Neutrophil (primary cell): ENCODE data around the gene ARHGAP21.

Experiments
- H3K27ac ChIP-seq: fragments of 200-600 bp; sonication (generic); 2 replicates; pipeline ENCODE4 v1.5.1; 2016; ENCODE audit warnings: mild to moderate bottlenecking, moderate library complexity
- H3K27me3 ChIP-seq: fragments of 200-600 bp; sonication (generic); 2 replicates; pipeline ENCODE4 v1.6.0; 2016; ENCODE audit warnings: mild to moderate bottlenecking
- H3K36me3 ChIP-seq: fragments of 200-600 bp; sonication (generic); 2 replicates; pipeline ENCODE4 v1.5.1; 2017
- H3K4me1 ChIP-seq, 2 experiments: fragments of 200-600 bp in 1 of 2; sonication (generic) in 1 of 2; 1 replicate in 1 of 2; 2 replicates in 1 of 2; pipeline versions ENCODE4 v1.5.1 to v1.6.1; 2013 to 2016; ENCODE audit warnings: low read depth in 1 of 2, low read length in 1 of 2, mild to moderate bottlenecking in 1 of 2, moderate library complexity in 1 of 2; ENCODE audit not compliant: control insufficient read depth in 1 of 2, insufficient read depth in 1 of 2
- H3K4me3 ChIP-seq, 2 experiments: fragments of 200-600 bp in 1 of 2; sonication (generic) in 1 of 2; 1 replicate in 1 of 2; 2 replicates in 1 of 2; pipeline ENCODE4 v1.5.1; 2013 to 2016; ENCODE audit warnings: low read depth in 1 of 2, low read length in 1 of 2, mild to moderate bottlenecking in 1 of 2, moderate library complexity in 1 of 2
- H3K9me3 ChIP-seq: fragments of 200-600 bp; sonication (generic); 2 replicates; pipeline ENCODE4 v1.5.1; 2016
- CTCF ChIP-seq: fragments of 200-600 bp; sonication (generic); IDR thresholded peaks from 2 replicates; pipeline ENCODE4 v1.5.1; 2016; ENCODE audit warnings: antibody characterized with exemption

ARHGAP21 gene

GRCh38 chr10:24606021-24606420, 117.7 kb downstream of the ARHGAP21 start:
- Histone ChIP-seq H3K4me1 (no peaks in the 10 kb centered on the region), H3K4me3 (no peak overlapping the region), H3K27ac (no peak overlapping the region), H3K36me3 (no peaks in the 10 kb centered on the region), H3K9me3 (no peaks in the 10 kb centered on the region), H3K27me3 (no peaks in the 10 kb centered on the region)
- no peak for TF ChIP-seq CTCF

GRCh38 chr10:24605141-24605540, 118.5 kb downstream of the ARHGAP21 start:
- Histone ChIP-seq H3K27ac (no peak overlapping the region), H3K27me3 (no peaks in the 10 kb centered on the region), H3K36me3 (no peaks in the 10 kb centered on the region), H3K9me3 (no peaks in the 10 kb centered on the region), H3K4me3 (no peak overlapping the region), H3K4me1 (no peaks in the 10 kb centered on the region)
- no peak for TF ChIP-seq CTCF

GRCh38 chr10:24603333-24603732, 120.4 kb downstream of the ARHGAP21 start:
- Histone ChIP-seq H3K4me1 (no peaks in the 10 kb centered on the region), H3K36me3 (no peaks in the 10 kb centered on the region), H3K9me3 (no peaks in the 10 kb centered on the region), H3K4me3 (no peak overlapping the region), H3K27ac (no peak overlapping the region), H3K27me3 (no peaks in the 10 kb centered on the region)
- no peak for TF ChIP-seq CTCF

- Histone ChIP-seq H3K36me3 (no peaks in the 10 kb centered on the region), H3K27ac (no peak overlapping the region), H3K9me3 (no peaks in the 10 kb centered on the region), H3K27me3 (no peaks in the 10 kb centered on the region), H3K4me3 (no peak overlapping the region), H3K4me1 (no peaks in the 10 kb centered on the region)
- no peak for TF ChIP-seq CTCF
These were observed 125.7 kb downstream of the ARHGAP21 start for GRCh38 chr10:24597961-24598360.

- no peaks in the 10 kb centered on the region for H3K9me3 ChIP-seq
- no peaks in the 10 kb centered on the region for H3K36me3 ChIP-seq
- no peaks in the 10 kb centered on the region for H3K27me3 ChIP-seq
- H3K4me3 ChIP-seq: no peak overlapping the region
- no peak for TF ChIP-seq CTCF
- H3K27ac ChIP-seq: no peak overlapping the region
- H3K4me1 ChIP-seq: no peaks in the 10 kb centered on the region
These were observed 126.3 kb downstream of the ARHGAP21 start for GRCh38 chr10:24597426-24597825.
